A549 (cell line): ENCODE data around the gene DEF6.

ENCODE experiments used
- MAFK ChIP-seq: fragments of 450-650 bp; IDR thresholded peaks from 2 replicates; pipeline ENCODE4 v1.6.1; 2014; ENCODE audit not compliant: partially characterized antibody
- SMC3 ChIP-seq: fragments of >200 bp; sonication (Bioruptor Twin); formaldehyde crosslinking; IDR thresholded peaks from 3 replicates; pipeline ENCODE4 v1.6.1; 2018; ENCODE audit warnings: inconsistent platforms
- TF ChIP-seq, protein P1 (sequence below): fragments of >200 bp; sonication (Bioruptor Twin); formaldehyde crosslinking; IDR thresholded peaks from 3 replicates; pipeline ENCODE4 v1.5.1; 2016
- TF ChIP-seq, protein P2 (sequence below): fragments of 250-450 bp; sonication (Bioruptor Pico); IDR thresholded peaks from 2 replicates; pipeline ENCODE4 v1.5.0; 2021; ENCODE audit warnings: mild to moderate bottlenecking, moderate library complexity, borderline replicate concordance

GRCh38 chr6:35370124-35370741 is 72.6 kb downstream of the DEF6 start:
- TF ChIP-seq SMC3: no peak
- TF ChIP-seq, protein P1, sequence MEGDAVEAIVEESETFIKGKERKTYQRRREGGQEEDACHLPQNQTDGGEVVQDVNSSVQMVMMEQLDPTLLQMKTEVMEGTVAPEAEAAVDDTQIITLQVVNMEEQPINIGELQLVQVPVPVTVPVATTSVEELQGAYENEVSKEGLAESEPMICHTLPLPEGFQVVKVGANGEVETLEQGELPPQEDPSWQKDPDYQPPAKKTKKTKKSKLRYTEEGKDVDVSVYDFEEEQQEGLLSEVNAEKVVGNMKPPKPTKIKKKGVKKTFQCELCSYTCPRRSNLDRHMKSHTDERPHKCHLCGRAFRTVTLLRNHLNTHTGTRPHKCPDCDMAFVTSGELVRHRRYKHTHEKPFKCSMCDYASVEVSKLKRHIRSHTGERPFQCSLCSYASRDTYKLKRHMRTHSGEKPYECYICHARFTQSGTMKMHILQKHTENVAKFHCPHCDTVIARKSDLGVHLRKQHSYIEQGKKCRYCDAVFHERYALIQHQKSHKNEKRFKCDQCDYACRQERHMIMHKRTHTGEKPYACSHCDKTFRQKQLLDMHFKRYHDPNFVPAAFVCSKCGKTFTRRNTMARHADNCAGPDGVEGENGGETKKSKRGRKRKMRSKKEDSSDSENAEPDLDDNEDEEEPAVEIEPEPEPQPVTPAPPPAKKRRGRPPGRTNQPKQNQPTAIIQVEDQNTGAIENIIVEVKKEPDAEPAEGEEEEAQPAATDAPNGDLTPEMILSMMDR: no peak
- no peak for TF ChIP-seq MAFK
- TF ChIP-seq, protein P2, sequence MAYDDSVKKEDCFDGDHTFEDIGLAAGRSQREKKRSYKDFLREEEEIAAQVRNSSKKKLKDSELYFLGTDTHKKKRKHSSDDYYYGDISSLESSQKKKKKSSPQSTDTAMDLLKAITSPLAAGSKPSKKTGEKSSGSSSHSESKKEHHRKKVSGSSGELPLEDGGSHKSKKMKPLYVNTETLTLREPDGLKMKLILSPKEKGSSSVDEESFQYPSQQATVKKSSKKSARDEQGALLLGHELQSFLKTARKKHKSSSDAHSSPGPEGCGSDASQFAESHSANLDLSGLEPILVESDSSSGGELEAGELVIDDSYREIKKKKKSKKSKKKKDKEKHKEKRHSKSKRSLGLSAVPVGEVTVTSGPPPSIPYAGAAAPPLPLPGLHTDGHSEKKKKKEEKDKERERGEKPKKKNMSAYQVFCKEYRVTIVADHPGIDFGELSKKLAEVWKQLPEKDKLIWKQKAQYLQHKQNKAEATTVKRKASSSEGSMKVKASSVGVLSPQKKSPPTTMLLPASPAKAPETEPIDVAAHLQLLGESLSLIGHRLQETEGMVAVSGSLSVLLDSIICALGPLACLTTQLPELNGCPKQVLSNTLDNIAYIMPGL (CRISPR knock-in tag): no peak
